GM23338 (cell line): ENCODE measurements around the gene YBX2. TPM values are rescaled to one million over a fixed set of nuclear protein-coding genes. Genes with fewer than 3 reads are reported as not detected.

Source experiments
- ATAC-seq: fragments of 200-7000 bp; cut with Tn5 transposase; 3 replicates; pipeline ENCODE4 v1.9.1; 2020
- DNase-seq: peaks from one replicate; pipeline ENCODE4 v3.0.0-alpha.2; 2015; ENCODE audit warnings: low spot score
- H2AFZ ChIP-seq: fragments of 200-600 bp; sonication (generic); 2 replicates; pipeline ENCODE4 v1.8.0; 2016; ENCODE audit warnings: antibody characterized with exemption, mild to moderate bottlenecking, moderate library complexity
- H3F3A ChIP-seq: fragments of 200-600 bp; sonication (generic); replicated peaks from 2 replicates; pipeline ENCODE4 v1.8.0; 2017; ENCODE audit warnings: antibody characterized with exemption, mixed run types, low read depth
- H3K27ac ChIP-seq: fragments of 200-600 bp; sonication (generic); 2 replicates; pipeline ENCODE4 v1.6.1; 2016; ENCODE audit warnings: low read depth
- H3K27me3 ChIP-seq: fragments of 200-600 bp; sonication (generic); 2 replicates; pipeline ENCODE4 v1.8.0; 2016; ENCODE audit warnings: mild to moderate bottlenecking, mixed run types, moderate library complexity; ENCODE audit not compliant: insufficient read depth
- H3K36me3 ChIP-seq: fragments of 200-600 bp; sonication (generic); 2 replicates; pipeline ENCODE4 v1.8.0; 2016; ENCODE audit warnings: mild to moderate bottlenecking; ENCODE audit not compliant: insufficient read depth
- H3K4me1 ChIP-seq: fragments of 200-600 bp; sonication (generic); 2 replicates; pipeline ENCODE4 v1.8.0; 2016; ENCODE audit warnings: mild to moderate bottlenecking, moderate library complexity; ENCODE audit not compliant: insufficient read depth
- H3K4me2 ChIP-seq: fragments of 200-600 bp; sonication (generic); 2 replicates; pipeline ENCODE4 v1.7.1; 2017; ENCODE audit warnings: mixed run types
- H3K4me3 ChIP-seq: fragments of 200-600 bp; sonication (generic); 2 replicates; pipeline ENCODE4 v1.6.1; 2016; ENCODE audit warnings: mixed run types
- H3K79me2 ChIP-seq: fragments of 200-600 bp; sonication (generic); replicated peaks from 2 replicates; pipeline ENCODE4 v1.8.0; 2017; ENCODE audit warnings: mild to moderate bottlenecking; ENCODE audit not compliant: insufficient read depth
- H3K9me2 ChIP-seq: fragments of 200-600 bp; sonication (generic); 2 replicates; pipeline ENCODE4 v1.8.0; 2017; ENCODE audit not compliant: insufficient read depth
- H4K20me1 ChIP-seq: fragments of 200-600 bp; sonication (generic); replicated peaks from 2 replicates; pipeline ENCODE4 v1.8.0; 2017; ENCODE audit warnings: mild to moderate bottlenecking; ENCODE audit not compliant: insufficient read depth
- H3K27ac Mint-ChIP-seq: 2 replicates; pipeline ENCODE4 v1.8.0; 2020; ENCODE audit warnings: inconsistent platforms, mild to moderate bottlenecking, moderate library complexity, mixed read lengths
- H3K27me3 Mint-ChIP-seq: 3 replicates; pipeline ENCODE4 v1.8.0; 2022; ENCODE audit warnings: low read depth, mild to moderate bottlenecking, moderate library complexity, mixed read lengths, inconsistent platforms; ENCODE audit not compliant: insufficient read depth, poor library complexity
- H3K36me3 Mint-ChIP-seq: 3 replicates; pipeline ENCODE4 v1.8.0; 2021; ENCODE audit warnings: low read depth, mild to moderate bottlenecking, inconsistent platforms, moderate library complexity, mixed read lengths
- H3K4me1 Mint-ChIP-seq: 3 replicates; pipeline ENCODE4 v1.8.0; 2020; ENCODE audit warnings: mild to moderate bottlenecking, inconsistent platforms, mixed read lengths
- H3K4me3 Mint-ChIP-seq: 3 replicates; pipeline ENCODE4 v1.8.0; 2021; ENCODE audit warnings: moderate library complexity, mild to moderate bottlenecking, inconsistent platforms, mixed read lengths
- H3K9me3 Mint-ChIP-seq: 3 replicates; pipeline ENCODE4 v1.8.0; 2020; ENCODE audit warnings: moderate library complexity, mild to moderate bottlenecking, inconsistent platforms, mixed read lengths
- CREB1 ChIP-seq: fragments of 250-450 bp; sonication (Bioruptor Pico); IDR thresholded peaks from 2 replicates; pipeline ENCODE4 v1.5.0; 2020; ENCODE audit warnings: low read depth, mild to moderate bottlenecking, moderate library complexity
- EZH2 ChIP-seq: fragments of 200-600 bp; sonication (generic); IDR thresholded peaks from one replicate; pipeline ENCODE4 v1.8.0; 2017; ENCODE audit warnings: antibody characterized with exemption, mild to moderate bottlenecking, low read depth; ENCODE audit not compliant: unreplicated experiment
- EZH2phosphoT487 ChIP-seq: fragments of 200-600 bp; sonication (generic); IDR thresholded peaks from one replicate; pipeline ENCODE4 v1.8.1; 2018; ENCODE audit warnings: antibody characterized with exemption; ENCODE audit not compliant: unreplicated experiment
- JUNB ChIP-seq: IDR thresholded peaks from one replicate; pipeline ENCODE4 v1.6.1; 2016; ENCODE audit warnings: antibody characterized with exemption; ENCODE audit not compliant: unreplicated experiment
- NANOG ChIP-seq: IDR thresholded peaks from 2 replicates; pipeline ENCODE4 v1.6.1; 2016; ENCODE audit warnings: antibody characterized with exemption, borderline replicate concordance
- POLR2AphosphoS5 ChIP-seq: IDR thresholded peaks from 2 replicates; pipeline ENCODE4 v1.6.1; 2016; ENCODE audit warnings: antibody characterized with exemption, low read depth
- STAT1 ChIP-seq: IDR thresholded peaks from one replicate; pipeline ENCODE4 v1.6.1; 2016; ENCODE audit warnings: antibody characterized with exemption; ENCODE audit not compliant: unreplicated experiment
- ZNF114 ChIP-seq: fragments of 250-450 bp; sonication (Bioruptor Pico); IDR thresholded peaks from 2 replicates; pipeline ENCODE4 v1.5.0; 2020; ENCODE audit warnings: mild to moderate bottlenecking, moderate library complexity
- ZNF331 ChIP-seq: fragments of 250-450 bp; sonication (Bioruptor Pico); IDR thresholded peaks from 2 replicates; pipeline ENCODE4 v1.5.0; 2020; ENCODE audit warnings: low read depth, mild to moderate bottlenecking, moderate library complexity
- polyA plus RNA-seq: library from polyadenylated mRNA; unstranded; fragments of >200 nt; fragmentation: Nextera tagmentation; extraction: Ambion mirVana; gene quantifications from 2 replicates; pipeline ENCODE4 v1.2.1, GENCODE V29; 2016
- total RNA-seq: library from RNA; depleted of rRNA; stranded (reverse); fragments of >200 nt; shearing (Covaris generic); gene quantifications from 2 replicates; pipeline ENCODE4 v1.2.3, GENCODE V29; 2014
- TF ChIP-seq, protein P1 (sequence below), 2 experiments: fragments of 200-600 bp in 1 of 2; sonication (generic) in 1 of 2; conservative IDR thresholded peaks; 2 replicates each; pipeline versions ENCODE4 v1.5.1 to v1.6.1; 2016 to 2017; ENCODE audit warnings: antibody characterized with exemption in 2 of 2, low read depth in 2 of 2, mild to moderate bottlenecking in 2 of 2, moderate library complexity in 1 of 2
- TF ChIP-seq, protein P2 (sequence below): fragments of 250-450 bp; sonication (Bioruptor Pico); IDR thresholded peaks from 2 replicates; pipeline ENCODE4 v1.5.0; 2020; ENCODE audit warnings: mild to moderate bottlenecking, moderate library complexity
- TF ChIP-seq, protein P3 (sequence below): IDR thresholded peaks from one replicate; pipeline ENCODE4 v1.6.1; 2018; ENCODE audit warnings: antibody characterized with exemption; ENCODE audit not compliant: unreplicated experiment
- TF ChIP-seq, protein P4 (sequence below): IDR thresholded peaks from 2 replicates; pipeline ENCODE4 v1.6.1; 2016; ENCODE audit warnings: antibody characterized with exemption

Gene YBX2
- total and polyA plus RNA-seq, 2 experiments from 2014 or later: 22.5 to 36.5 TPM

DNA sequence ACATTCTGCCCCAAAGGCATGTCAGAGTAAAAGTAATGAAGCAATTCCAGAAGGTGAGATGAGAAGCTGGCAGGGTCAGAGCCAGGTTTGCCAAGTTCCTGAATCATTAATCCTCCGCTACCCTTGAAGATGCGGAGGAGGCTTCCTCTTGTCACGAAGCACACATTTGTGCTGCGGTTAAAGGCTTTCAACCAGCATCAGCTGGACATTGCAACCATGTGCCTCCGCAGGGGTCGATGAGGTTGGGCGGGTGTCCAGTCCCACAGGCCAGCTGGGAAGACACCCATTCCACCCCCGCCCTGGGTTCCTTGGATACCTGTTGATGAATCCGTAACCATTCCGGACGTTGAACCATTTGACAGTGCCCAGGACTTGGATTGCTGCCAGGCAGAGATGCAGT, 1.3 kb downstream of the YBX2 start:
- no peak overlapping the region for H3K27ac Mint-ChIP-seq
- ATAC-seq: no peak

More for the DNA sequence above, 1.3 kb downstream of the YBX2 start:
- no peaks in the 10 kb centered on the region for H3K79me2 ChIP-seq
- H3K4me3 ChIP-seq: peak overlapping the region; percentile 61
- H3K27me3 ChIP-seq: peaks cover 18% of the 10 kb centered on the region
- TF ChIP-seq EZH2phosphoT487 (no peak), NANOG (no peak), JUNB (no peak), STAT1 (no peak), ZNF114 (CRISPR knock-in tag) (no peak), EZH2 (no peak), ZNF331 (CRISPR knock-in tag) (no peak), POLR2AphosphoS5 (no peak), CREB1 (CRISPR knock-in tag) (no peak)
- TF ChIP-seq, protein P1, sequence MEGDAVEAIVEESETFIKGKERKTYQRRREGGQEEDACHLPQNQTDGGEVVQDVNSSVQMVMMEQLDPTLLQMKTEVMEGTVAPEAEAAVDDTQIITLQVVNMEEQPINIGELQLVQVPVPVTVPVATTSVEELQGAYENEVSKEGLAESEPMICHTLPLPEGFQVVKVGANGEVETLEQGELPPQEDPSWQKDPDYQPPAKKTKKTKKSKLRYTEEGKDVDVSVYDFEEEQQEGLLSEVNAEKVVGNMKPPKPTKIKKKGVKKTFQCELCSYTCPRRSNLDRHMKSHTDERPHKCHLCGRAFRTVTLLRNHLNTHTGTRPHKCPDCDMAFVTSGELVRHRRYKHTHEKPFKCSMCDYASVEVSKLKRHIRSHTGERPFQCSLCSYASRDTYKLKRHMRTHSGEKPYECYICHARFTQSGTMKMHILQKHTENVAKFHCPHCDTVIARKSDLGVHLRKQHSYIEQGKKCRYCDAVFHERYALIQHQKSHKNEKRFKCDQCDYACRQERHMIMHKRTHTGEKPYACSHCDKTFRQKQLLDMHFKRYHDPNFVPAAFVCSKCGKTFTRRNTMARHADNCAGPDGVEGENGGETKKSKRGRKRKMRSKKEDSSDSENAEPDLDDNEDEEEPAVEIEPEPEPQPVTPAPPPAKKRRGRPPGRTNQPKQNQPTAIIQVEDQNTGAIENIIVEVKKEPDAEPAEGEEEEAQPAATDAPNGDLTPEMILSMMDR (conservative IDR thresholded peaks at IDR 0.05; ENCODE audit: low read depth in 2 of 2): no peak
- TF ChIP-seq, protein P2, sequence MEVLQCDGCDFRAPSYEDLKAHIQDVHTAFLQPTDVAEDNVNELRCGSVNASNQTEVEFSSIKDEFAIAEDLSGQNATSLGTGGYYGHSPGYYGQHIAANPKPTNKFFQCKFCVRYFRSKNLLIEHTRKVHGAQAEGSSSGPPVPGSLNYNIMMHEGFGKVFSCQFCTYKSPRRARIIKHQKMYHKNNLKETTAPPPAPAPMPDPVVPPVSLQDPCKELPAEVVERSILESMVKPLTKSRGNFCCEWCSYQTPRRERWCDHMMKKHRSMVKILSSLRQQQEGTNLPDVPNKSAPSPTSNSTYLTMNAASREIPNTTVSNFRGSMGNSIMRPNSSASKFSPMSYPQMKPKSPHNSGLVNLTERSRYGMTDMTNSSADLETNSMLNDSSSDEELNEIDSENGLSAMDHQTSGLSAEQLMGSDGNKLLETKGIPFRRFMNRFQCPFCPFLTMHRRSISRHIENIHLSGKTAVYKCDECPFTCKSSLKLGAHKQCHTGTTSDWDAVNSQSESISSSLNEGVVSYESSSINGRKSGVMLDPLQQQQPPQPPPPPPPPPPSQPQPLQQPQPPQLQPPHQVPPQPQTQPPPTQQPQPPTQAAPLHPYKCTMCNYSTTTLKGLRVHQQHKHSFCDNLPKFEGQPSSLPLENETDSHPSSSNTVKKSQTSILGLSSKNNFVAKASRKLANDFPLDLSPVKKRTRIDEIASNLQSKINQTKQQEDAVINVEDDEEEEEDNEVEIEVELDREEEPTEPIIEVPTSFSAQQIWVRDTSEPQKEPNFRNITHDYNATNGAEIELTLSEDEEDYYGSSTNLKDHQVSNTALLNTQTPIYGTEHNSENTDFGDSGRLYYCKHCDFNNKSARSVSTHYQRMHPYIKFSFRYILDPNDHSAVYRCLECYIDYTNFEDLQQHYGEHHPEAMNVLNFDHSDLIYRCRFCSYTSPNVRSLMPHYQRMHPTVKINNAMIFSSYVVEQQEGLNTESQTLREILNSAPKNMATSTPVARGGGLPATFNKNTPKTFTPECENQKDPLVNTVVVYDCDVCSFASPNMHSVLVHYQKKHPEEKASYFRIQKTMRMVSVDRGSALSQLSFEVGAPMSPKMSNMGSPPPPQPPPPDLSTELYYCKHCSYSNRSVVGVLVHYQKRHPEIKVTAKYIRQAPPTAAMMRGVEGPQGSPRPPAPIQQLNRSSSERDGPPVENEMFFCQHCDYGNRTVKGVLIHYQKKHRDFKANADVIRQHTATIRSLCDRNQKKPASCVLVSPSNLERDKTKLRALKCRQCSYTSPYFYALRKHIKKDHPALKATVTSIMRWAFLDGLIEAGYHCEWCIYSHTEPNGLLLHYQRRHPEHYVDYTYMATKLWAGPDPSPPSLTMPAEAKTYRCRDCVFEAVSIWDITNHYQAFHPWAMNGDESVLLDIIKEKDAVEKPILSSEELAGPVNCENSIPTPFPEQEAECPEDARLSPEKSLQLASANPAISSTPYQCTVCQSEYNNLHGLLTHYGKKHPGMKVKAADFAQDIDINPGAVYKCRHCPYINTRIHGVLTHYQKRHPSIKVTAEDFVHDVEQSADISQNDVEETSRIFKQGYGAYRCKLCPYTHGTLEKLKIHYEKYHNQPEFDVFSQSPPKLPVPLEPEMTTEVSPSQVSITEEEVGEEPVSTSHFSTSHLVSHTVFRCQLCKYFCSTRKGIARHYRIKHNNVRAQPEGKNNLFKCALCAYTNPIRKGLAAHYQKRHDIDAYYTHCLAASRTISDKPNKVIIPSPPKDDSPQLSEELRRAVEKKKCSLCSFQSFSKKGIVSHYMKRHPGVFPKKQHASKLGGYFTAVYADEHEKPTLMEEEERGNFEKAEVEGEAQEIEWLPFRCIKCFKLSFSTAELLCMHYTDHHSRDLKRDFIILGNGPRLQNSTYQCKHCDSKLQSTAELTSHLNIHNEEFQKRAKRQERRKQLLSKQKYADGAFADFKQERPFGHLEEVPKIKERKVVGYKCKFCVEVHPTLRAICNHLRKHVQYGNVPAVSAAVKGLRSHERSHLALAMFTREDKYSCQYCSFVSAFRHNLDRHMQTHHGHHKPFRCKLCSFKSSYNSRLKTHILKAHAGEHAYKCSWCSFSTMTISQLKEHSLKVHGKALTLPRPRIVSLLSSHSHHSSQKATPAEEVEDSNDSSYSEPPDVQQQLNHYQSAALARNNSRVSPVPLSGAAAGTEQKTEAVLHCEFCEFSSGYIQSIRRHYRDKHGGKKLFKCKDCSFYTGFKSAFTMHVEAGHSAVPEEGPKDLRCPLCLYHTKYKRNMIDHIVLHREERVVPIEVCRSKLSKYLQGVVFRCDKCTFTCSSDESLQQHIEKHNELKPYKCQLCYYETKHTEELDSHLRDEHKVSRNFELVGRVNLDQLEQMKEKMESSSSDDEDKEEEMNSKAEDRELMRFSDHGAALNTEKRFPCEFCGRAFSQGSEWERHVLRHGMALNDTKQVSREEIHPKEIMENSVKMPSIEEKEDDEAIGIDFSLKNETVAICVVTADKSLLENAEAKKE (CRISPR knock-in tag): no peak
- TF ChIP-seq, protein P3, sequence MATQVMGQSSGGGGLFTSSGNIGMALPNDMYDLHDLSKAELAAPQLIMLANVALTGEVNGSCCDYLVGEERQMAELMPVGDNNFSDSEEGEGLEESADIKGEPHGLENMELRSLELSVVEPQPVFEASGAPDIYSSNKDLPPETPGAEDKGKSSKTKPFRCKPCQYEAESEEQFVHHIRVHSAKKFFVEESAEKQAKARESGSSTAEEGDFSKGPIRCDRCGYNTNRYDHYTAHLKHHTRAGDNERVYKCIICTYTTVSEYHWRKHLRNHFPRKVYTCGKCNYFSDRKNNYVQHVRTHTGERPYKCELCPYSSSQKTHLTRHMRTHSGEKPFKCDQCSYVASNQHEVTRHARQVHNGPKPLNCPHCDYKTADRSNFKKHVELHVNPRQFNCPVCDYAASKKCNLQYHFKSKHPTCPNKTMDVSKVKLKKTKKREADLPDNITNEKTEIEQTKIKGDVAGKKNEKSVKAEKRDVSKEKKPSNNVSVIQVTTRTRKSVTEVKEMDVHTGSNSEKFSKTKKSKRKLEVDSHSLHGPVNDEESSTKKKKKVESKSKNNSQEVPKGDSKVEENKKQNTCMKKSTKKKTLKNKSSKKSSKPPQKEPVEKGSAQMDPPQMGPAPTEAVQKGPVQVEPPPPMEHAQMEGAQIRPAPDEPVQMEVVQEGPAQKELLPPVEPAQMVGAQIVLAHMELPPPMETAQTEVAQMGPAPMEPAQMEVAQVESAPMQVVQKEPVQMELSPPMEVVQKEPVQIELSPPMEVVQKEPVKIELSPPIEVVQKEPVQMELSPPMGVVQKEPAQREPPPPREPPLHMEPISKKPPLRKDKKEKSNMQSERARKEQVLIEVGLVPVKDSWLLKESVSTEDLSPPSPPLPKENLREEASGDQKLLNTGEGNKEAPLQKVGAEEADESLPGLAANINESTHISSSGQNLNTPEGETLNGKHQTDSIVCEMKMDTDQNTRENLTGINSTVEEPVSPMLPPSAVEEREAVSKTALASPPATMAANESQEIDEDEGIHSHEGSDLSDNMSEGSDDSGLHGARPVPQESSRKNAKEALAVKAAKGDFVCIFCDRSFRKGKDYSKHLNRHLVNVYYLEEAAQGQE: no peak
- TF ChIP-seq, protein P4, sequence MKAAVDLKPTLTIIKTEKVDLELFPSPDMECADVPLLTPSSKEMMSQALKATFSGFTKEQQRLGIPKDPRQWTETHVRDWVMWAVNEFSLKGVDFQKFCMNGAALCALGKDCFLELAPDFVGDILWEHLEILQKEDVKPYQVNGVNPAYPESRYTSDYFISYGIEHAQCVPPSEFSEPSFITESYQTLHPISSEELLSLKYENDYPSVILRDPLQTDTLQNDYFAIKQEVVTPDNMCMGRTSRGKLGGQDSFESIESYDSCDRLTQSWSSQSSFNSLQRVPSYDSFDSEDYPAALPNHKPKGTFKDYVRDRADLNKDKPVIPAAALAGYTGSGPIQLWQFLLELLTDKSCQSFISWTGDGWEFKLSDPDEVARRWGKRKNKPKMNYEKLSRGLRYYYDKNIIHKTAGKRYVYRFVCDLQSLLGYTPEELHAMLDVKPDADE: no peak
- no peak for DNase-seq
- no peaks in the 10 kb centered on the region for H3K36me3 ChIP-seq
- Mint-ChIP-seq H3K4me3 (peak overlapping the region; percentile 77), H3K9me3 (peaks cover 9% of the 10 kb centered on the region; the same call in 1 of the 3 replicates), H3K4me1 (peaks cover 35% of the 10 kb centered on the region), H3K27me3 (peaks cover 34% of the 10 kb centered on the region), H3K36me3 (peaks cover 6% of the 10 kb centered on the region; the same call in 2 of the 3 replicates)
- H3K4me2 ChIP-seq: peak overlapping the region; percentile 88
- H3K4me1 ChIP-seq: peaks cover 21% of the 10 kb centered on the region
- no peak overlapping the region for H3K27ac ChIP-seq
- H4K20me1 ChIP-seq: peaks cover 4% of the 10 kb centered on the region; the same call in 1 of the 2 replicates
- peaks cover 23% of the 10 kb centered on the region for H3F3A ChIP-seq
- H2AFZ ChIP-seq: no peak overlapping the region
- H3K9me2 ChIP-seq: no peaks in the 10 kb centered on the region
